Fibroblast of villous mesenchyme (primary cell): ENCODE data around the gene OR7D4. TPM values are rescaled to one million over a fixed set of nuclear protein-coding genes. Genes with fewer than 3 reads are reported as not detected.

ENCODE experiments used
- total RNA-seq: library from RNA; depleted of rRNA; stranded (reverse); fragments of >200 nt; gene quantifications from 2 replicates; pipeline ENCODE4 v1.2.3, GENCODE V29; 2012

Gene OR7D4
- total RNA-seq, 1 donor, result not detected

Other genes with a start within 250 kb of the OR7D4 start
- under 0.01 TPM in 2 replicates for gene MUC16, start 209.2 kb downstream of the OR7D4 start, total RNA-seq
- gene OR1M1, start 132.5 kb downstream of the OR7D4 start, total RNA-seq, result not detected in 2 replicates
- gene OR7G2, start 112.1 kb downstream of the OR7D4 start, total RNA-seq, result not detected in 2 replicates
- gene OR7G1, start 103.8 kb downstream of the OR7D4 start, total RNA-seq, result not detected in 2 replicates
- not detected in 2 replicates for gene OR7G3, start 92.6 kb downstream of the OR7D4 start, total RNA-seq
- gene ZNF317, start 79.2 kb downstream of the OR7D4 start, total RNA-seq, result 17.7 and 18.0 TPM in 2 replicates
- 0.43 TPM in 1 of 2 replicates, not detected in the other for gene OR7D2, start 40.6 kb downstream of the OR7D4 start, total RNA-seq
- gene OR7E24, start 31.3 kb upstream of the OR7D4 start, total RNA-seq, result not detected in 2 replicates
- 11.7 and 14.8 TPM in 2 replicates for gene ZNF699, start 90.2 kb upstream of the OR7D4 start, total RNA-seq
- 11.6 and 16.0 TPM in 2 replicates for gene ZNF559, start 104.6 kb upstream of the OR7D4 start, total RNA-seq
- gene ZNF177, start 143.4 kb upstream of the OR7D4 start, total RNA-seq, result 0.64 and 1.7 TPM in 2 replicates
- 6.4 and 7.3 TPM in 2 replicates for gene ZNF266, start 216.0 kb upstream of the OR7D4 start, total RNA-seq